ENCODE data around the gene RBBP8NL.

Gene RBBP8NL

DNA sequence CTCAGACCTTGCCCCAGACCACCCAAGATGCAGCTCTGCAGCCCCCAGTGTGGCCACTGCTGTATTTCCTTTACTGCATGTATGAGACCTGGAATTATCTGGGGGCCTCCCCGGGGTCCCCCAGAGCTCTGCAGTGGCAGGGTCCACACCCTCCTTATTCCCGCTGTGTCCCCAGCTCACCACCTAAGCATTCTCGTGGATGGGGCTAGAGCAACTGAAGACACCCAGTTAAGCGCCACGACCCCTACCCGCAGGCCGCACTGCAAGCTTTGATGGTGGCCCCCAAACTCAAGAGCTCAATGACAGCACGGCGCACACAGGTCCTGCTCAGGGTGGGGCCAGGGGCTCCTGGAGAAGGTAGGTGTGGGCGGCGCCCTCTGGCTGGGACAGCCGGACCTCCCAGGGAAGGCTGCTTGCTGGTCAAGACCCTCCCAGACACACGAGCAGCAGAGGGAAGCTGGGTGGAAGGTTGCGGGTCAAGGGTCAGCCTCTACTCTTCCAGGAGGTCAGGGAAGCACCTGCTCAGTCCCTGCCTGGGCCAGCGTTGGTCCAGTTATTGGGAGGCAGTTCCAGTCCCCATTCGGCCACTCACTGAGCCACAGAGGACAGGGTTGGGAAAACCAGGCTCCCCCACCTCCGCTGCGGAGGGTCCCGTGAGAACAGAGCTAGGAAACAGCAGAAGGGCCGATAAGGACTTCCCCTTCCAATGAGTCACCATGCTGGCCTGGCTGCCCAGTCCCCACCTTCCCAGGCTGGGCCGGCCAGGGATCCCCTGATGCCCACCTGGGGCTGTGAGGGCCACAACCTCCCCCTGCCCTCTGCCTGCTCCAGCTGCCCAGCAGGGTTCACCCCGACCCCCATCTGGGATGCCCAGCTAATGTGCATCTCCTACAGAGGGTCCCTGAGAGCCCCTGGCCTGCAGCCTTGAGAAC is 63.2 kb downstream of the RBBP8NL start:
- H3K9ac ChIP-seq (ENCODE audit: low read length): no peak overlapping the region
- no peaks in the 10 kb centered on the region for H3K36me3 ChIP-seq (ENCODE audit: control insufficient read depth, low read depth, low read length)
- no peak overlapping the region for H3K27ac ChIP-seq (ENCODE audit: low read length)
- no peaks in the 10 kb centered on the region for H3K27me3 ChIP-seq (ENCODE audit: control insufficient read depth, insufficient read depth, low read length)
- H3K4me1 ChIP-seq (ENCODE audit: control insufficient read depth, low read depth, low read length): peaks cover 59% of the 10 kb centered on the region
- no peak overlapping the region for H3K4me3 ChIP-seq (ENCODE audit: low read length)
- H3K9me3 ChIP-seq (ENCODE audit: control insufficient read depth, low read depth, low read length): no peaks in the 10 kb centered on the region

DNA sequence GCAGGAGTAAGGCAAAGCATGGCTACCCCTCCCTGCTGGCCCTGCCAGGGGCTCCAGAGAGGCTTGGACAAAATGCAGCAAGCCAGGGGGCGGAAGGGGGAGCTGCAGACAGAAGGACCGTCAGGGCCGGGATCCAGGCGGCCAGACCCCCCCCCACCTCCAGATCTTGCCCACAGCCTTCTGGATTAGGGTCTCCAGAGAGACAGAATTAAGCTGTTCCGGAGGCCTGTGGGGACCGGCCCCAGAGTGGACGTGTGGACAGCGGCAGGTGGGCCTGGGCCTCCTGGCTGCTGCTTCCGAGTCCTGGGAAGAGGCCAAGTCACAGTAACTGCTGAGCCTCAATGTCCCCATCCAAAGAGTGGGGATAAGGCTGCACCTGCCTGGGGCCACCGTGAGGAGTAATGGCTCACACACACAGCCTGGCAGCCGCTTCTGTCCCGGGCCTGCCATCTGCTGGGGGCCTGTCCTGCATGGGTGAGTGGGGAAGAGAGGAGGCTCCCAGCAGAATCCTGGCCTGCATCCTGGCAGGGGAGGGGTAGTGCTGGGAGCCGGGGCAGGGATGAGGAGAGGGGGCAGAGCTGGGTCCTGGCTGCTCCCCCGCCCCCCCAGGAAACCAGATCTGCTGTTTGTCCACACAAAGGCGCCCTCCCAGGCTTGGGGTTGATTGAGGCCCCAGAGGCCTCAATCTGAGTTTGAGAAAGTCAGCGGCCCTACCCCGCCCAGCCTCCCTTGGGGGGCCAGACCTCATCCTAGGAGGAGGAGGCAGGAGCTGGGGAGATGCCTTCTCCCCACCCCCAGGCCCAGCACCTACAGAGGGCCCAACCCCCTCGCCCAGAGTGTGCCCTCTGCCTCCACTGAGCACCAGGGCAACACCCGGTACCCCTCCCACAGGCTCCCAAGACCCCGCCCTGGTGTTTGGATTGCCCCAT is 64.1 kb downstream of the RBBP8NL start:
- H3K9ac ChIP-seq (ENCODE audit: low read length): no peak overlapping the region

DNA sequence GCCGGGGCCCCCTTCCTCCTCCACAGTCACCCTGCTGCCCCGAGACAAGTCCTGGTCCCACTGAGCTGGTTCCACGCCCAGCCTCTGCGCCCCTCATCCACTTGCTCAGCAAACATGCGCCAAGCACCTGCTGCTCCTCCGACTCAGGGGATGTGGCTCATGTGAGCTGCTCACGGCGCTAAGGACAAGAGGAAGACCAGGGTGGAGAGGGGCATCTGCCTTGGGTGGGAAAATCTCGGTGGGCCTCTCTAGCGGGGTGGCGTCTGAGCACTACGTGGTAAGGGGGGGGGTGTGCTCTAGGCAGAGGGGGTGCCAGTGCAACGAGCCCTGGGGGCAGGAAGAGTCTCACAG is 64.8 kb downstream of the RBBP8NL start:
- Histone ChIP-seq H3K9me3 (ENCODE audit: control insufficient read depth, low read depth, low read length) (no peaks in the 10 kb centered on the region), H3K4me3 (ENCODE audit: low read length) (no peak overlapping the region), H3K27me3 (ENCODE audit: control insufficient read depth, insufficient read depth, low read length) (no peaks in the 10 kb centered on the region), H3K9ac (ENCODE audit: low read length) (no peak overlapping the region), H3K4me1 (ENCODE audit: control insufficient read depth, low read depth, low read length) (peaks cover 51% of the 10 kb centered on the region), H3K36me3 (ENCODE audit: control insufficient read depth, low read depth, low read length) (no peaks in the 10 kb centered on the region), H3K27ac (ENCODE audit: low read length) (no peak overlapping the region)

More for the DNA sequence above, 64.1 kb downstream of the RBBP8NL start:
- peaks cover 56% of the 10 kb centered on the region for H3K4me1 ChIP-seq (ENCODE audit: control insufficient read depth, low read depth, low read length)
- H3K27ac ChIP-seq (ENCODE audit: low read length): no peak overlapping the region
- H3K36me3 ChIP-seq (ENCODE audit: control insufficient read depth, low read depth, low read length): no peaks in the 10 kb centered on the region
- H3K27me3 ChIP-seq (ENCODE audit: control insufficient read depth, insufficient read depth, low read length): no peaks in the 10 kb centered on the region
- no peak overlapping the region for H3K4me3 ChIP-seq (ENCODE audit: low read length)
- H3K9me3 ChIP-seq (ENCODE audit: control insufficient read depth, low read depth, low read length): no peaks in the 10 kb centered on the region

DNA sequence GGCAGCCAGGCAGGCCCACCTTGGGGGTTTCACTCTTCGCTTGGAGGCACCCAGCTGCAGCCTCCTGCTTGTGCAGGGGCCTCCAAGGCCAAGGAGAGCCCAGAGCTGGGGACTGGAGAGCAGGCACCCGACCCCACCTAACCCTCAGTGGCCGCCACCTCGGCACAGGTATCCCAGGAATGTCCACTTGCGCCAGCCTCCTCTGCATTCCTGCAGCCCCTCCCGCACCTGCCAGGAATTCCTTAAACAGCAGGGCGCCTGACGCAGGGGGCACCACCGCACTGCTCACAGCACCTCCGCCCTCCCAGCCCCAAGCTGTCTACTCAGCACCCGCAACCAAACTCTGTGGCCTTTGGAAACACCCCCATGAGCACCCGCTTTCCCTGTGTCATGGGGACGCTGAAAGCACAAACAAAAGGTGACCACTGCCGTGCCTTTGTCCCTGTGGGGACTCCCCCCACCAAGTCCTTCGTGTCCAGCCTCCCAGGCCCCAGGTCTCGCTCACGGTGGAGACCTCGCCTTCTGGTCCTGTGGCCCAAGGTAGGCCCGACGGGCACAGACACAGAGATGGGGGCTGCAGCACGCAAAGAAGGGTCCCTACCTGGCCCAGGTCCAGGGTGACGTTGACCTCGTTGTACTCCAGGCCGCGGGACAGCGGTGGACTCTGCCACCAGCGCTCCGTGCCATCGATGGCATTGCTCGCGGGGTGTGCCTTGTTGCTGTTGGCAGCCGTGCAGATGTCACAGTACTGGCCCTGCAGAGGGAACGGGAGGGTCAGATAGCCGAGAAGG is 65.3 kb downstream of the RBBP8NL start:
- Histone ChIP-seq H3K36me3 (ENCODE audit: control insufficient read depth, low read depth, low read length) (no peaks in the 10 kb centered on the region), H3K27ac (ENCODE audit: low read length) (no peak overlapping the region), H3K4me3 (ENCODE audit: low read length) (no peak overlapping the region), H3K27me3 (ENCODE audit: control insufficient read depth, insufficient read depth, low read length) (no peaks in the 10 kb centered on the region), H3K4me1 (ENCODE audit: control insufficient read depth, low read depth, low read length) (peaks cover 50% of the 10 kb centered on the region), H3K9ac (ENCODE audit: low read length) (peak overlapping the region; percentile 38), H3K9me3 (ENCODE audit: control insufficient read depth, low read depth, low read length) (no peaks in the 10 kb centered on the region)

DNA sequence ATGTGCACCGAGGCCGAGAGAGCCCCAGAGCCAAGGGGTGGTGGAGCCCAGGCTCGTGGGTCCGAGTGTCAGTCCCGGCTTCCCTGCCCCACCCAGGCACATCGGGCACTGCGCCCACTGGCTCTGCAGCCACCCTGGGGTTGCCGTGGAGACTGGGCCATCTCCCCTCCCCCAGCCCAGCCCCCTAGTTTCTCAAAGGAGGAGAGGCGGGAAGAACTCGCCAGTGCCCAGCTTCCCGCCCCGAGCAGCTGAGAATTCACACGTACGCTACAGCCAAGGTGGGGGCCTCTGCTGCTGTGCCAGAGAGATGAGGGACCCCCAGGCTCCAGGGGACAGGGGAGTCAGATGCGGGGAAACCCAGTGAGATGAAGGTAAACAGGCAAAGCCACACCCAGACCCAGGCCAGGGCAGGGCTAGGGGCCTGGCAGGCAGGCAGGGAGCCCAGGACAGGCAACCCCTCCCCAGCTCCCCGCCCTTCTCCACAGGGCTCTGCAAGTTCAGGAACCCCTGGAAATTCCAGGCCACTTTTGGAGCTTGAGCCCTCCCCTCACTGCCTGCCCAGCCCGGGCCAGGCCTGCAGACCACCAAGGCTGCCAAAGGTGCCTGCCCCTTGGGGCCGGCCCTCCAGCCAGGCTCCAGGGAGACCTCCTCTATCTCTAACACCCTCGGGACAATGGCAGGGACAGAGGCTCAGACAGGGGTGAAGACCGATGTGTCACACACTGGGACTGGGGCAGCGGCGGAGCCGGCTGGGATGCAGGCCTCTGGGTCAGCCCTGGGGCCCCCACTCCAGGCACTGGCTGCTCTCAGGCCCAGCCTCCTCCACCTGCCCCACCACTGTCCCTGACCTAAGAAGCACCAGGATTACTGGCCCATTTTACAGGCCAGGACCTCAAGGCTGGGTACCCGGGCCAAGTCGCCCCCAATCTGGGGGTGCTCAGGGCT is 66.2 kb downstream of the RBBP8NL start:
- peak overlapping the region; percentile 38 for H3K9ac ChIP-seq (ENCODE audit: low read length)
- H3K9me3 ChIP-seq (ENCODE audit: control insufficient read depth, low read depth, low read length): no peaks in the 10 kb centered on the region
- no peaks in the 10 kb centered on the region for H3K36me3 ChIP-seq (ENCODE audit: control insufficient read depth, low read depth, low read length)
- no peak overlapping the region for H3K27ac ChIP-seq (ENCODE audit: low read length)
- peaks cover 52% of the 10 kb centered on the region for H3K4me1 ChIP-seq (ENCODE audit: control insufficient read depth, low read depth, low read length)
- no peak overlapping the region for H3K4me3 ChIP-seq (ENCODE audit: low read length)
- no peaks in the 10 kb centered on the region for H3K27me3 ChIP-seq (ENCODE audit: control insufficient read depth, insufficient read depth, low read length)
